HG02642 (cell line): Measurements from ENCODE around the gene EDN1.
A peak's percentile ranks its signal among the peaks of the same experiment; 100 is the strongest.

Experiments used
- ATAC-seq: cut with Tn5 transposase; IDR thresholded peaks from one replicate; pipeline ENCODE4 v1.9.1; 2021; ENCODE audit warnings: mild to moderate bottlenecking; ENCODE audit not compliant: unreplicated experiment, poor library complexity

Gene EDN1

GRCh38 chr6:12289933-12290820 lies at the start of gene EDN1:
TSS of gene EDN1 (plus strand) at chr6:12290361. CDS start at chr6:12290630, 269 bp downstream.
- peak; percentile 84 for ATAC-seq

GRCh38 chr6:12241493-12242175 lies 48.5 kb upstream of the EDN1 start:
- ATAC-seq = no peak

- ATAC-seq = no peak
Measured at GRCh38 chr6:12243169-12243568, 47.0 kb upstream of the EDN1 start.

GRCh38 chr6:12245360-12245759 lies 44.8 kb upstream of the EDN1 start:
- ATAC-seq = no peak

- no peak for ATAC-seq
Measured at GRCh38 chr6:12245763-12246718, 44.1 kb upstream of the EDN1 start.

GRCh38 chr6:12246900-12247299 lies 43.3 kb upstream of the EDN1 start:
- no peak for ATAC-seq

- ATAC-seq = no peak
Measured at GRCh38 chr6:12249541-12250382, 40.4 kb upstream of the EDN1 start.

GRCh38 chr6:12250383-12250770 lies 39.8 kb upstream of the EDN1 start:
- no peak for ATAC-seq

GRCh38 chr6:12254210-12254609 lies 36.0 kb upstream of the EDN1 start:
- ATAC-seq = no peak

GRCh38 chr6:12258191-12258590 lies 32.0 kb upstream of the EDN1 start:
- no peak for ATAC-seq

GRCh38 chr6:12258591-12259075 lies 31.5 kb upstream of the EDN1 start:
- ATAC-seq = no peak

- ATAC-seq = no peak
Measured at GRCh38 chr6:12260458-12261093, 29.6 kb upstream of the EDN1 start.

GRCh38 chr6:12261502-12261901 lies 28.7 kb upstream of the EDN1 start:
- ATAC-seq = no peak

- no peak for ATAC-seq
Measured at GRCh38 chr6:12262236-12263061, 27.7 kb upstream of the EDN1 start.

- ATAC-seq = no peak
Measured at GRCh38 chr6:12263403-12263802, 26.8 kb upstream of the EDN1 start.

GRCh38 chr6:12264671-12265070 lies 25.5 kb upstream of the EDN1 start:
- no peak for ATAC-seq

GRCh38 chr6:12265296-12265695 lies 24.9 kb upstream of the EDN1 start:
- no peak for ATAC-seq

GRCh38 chr6:12265791-12266190 lies 24.4 kb upstream of the EDN1 start:
- no peak for ATAC-seq
